HL-60/S4 (cell line): ENCODE results near the gene USF1.
"Not testable (repeated sequence)": the region's sequence is repeated elsewhere in the genome, so short reads cannot be mapped to it uniquely, and the experiment has no call there.

Source experiments
- in situ Hi-C: fragments of 300-500 bp; cut with MboI; formaldehyde crosslinking; loops from 2 replicates; pipeline ENCODE4 v1.14.3; 2022; ENCODE audit warnings: low sequenced_read_pairs

The USF1 gene

GRCh38 chr1:161021165-161021969, 24.4 kb downstream of the USF1 start:
- in situ Hi-C loops = no loop called here

DNA sequence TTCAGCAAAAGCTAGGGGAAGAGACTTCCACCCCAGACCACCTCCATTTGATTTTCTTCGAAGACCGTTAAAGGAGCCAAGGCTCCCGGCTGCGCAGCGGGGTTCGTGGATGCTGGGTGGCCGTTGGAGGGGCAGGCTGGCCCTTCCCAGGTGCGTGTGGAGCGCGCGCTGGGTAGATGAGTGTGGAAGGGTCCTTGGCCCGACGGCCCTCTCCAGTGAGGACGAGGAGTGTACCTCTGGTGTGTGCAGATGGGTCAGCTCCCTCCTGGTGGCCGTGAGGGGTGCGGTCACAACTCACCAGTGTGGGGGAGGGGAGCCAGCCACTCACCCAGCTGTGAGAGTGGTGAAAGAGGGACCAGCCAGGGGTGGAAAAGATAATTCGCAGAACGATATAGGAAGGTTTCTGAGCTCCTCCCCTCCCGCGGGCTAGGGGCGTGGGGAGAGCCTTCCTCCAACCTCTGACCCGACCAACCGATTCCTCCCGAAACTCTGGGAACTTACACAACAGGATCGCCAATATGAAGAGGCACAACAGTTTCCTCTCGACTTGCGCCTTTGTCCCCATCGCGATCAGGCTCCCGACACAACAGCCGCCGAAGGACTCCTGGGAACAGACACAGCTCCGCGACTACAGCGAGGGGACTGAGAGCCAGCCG, 25.1 kb downstream of the USF1 start, which contains the start of gene F11R:
TSS of gene F11R (minus strand) at position 644 of the 656 bp plus-strand sequence. CDS start at position 565, 79 bp downstream.
- in situ Hi-C loops = no loop called here

DNA sequence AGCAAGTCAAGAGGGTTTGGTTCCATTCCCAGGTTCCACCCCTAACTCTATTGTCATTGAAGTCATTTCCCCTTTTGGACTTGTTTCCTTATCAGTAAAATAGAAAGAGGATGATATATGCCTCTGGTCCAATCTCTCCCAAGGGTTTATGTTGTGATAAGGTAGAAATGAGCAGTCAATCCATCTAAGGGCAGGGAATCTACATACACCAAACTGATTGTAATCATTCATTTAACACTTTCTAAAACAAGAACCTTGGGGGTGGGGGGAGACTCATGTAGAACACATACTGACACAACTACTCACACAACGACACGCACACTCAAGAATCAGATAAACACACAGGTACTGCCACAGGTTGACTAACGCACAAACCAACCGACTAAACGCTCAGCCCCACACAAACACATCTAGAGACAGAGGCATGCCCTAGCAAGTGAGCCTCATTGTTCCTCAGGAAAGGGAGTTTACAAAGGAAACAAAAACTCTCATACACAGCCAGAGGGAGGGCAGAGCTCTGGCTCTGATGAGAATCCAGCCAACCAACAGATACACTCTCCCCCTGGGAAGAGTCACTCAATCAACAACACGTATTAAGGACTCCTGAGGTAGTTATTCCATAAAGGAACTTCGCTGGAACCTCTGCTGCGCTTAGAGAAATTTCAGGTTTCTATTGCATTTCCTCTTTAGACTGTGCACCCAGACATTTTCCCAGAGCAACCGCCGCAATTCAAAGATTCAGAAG, 25.9 kb downstream of the USF1 start:
- in situ Hi-C loops = no loop called here

GRCh38 chr1:161019111-161019660, 26.6 kb downstream of the USF1 start:
- in situ Hi-C loops = not testable (repeated sequence)

DNA sequence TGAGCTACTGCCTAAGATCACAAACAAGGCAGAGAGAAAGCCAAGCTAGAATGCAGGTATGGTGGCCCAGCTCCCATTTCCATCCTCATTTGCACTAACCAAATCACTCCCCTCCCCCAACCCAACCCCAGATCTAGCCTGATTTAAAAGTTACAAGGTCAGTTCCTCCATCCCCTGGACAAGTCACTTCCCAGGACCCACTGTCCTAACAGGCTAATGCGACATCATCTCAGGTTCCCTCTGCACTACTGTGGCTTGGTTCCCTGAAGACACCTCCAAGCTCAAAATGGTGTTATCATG, 27.2 kb downstream of the USF1 start:
- in situ Hi-C loops = no loop called here

DNA sequence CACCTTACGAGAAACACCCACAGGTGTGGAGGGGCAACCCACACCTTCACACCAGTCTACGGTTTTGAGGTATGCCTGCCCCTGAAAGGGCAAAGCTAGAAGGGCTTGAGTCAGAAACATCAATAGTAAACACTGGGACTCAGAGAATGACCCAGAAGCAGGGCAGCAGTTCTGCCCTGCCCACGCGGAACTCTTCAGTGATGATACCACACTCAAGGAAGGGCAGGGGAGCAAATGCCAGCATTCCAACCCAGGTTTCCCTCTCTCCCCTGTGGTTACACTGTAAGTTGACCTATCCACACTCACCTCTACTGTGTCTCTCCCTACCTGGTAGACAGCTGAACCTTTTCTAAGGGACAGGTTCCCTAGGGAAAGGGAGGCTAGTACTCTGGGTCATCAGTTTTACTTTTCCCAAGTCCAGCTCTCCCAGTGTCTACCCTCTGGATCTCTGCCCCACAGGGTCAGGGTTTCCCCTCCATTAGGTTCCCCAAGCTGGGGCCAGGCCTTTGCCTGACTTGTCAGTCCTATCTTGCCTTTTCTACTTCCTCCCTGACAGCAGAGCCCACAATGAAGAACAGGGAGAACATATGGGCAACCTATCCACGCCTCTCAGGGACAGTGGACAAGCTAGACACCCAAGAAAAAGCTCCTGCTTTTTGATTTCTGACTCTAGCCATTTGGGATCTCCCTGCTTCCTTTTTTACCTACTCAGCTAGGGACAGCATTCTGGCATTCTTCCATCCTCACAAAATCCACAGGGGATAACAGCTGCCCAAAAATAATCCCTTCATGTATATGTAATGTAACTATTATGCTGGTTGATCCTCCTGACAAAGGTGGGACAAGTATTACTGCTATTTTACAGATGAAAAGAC, 27.8 kb downstream of the USF1 start:
- in situ Hi-C loops = no loop called here

GRCh38 chr1:161017181-161017580, 28.6 kb downstream of the USF1 start:
- in situ Hi-C loops = not testable (repeated sequence)

- in situ Hi-C loops = not testable (repeated sequence)
Measured at GRCh38 chr1:161016683-161017082, 29.1 kb downstream of the USF1 start.

GRCh38 chr1:161013488-161014230, 32.1 kb downstream of the USF1 start:
- in situ Hi-C loops = no loop called here

DNA sequence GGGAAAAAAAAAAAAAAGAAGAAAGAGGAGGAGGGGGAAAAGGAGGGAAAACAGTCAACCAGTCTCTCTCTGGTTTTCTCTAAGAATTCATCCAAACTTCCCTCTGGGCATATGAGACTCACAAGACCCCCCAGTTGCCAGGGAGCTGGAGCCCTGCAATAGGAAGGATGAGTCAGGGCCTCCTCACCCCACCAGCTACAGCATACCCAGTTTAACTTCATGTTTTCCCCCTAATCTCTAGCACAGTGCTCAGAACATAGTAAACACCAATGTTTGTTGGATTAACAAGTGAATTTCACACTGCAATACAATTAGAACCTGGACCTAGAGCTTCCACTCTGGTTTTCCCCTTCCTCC, 32.7 kb downstream of the USF1 start:
- in situ Hi-C loops = no loop called here

- in situ Hi-C loops = no loop called here
Measured at GRCh38 chr1:161012420-161012819, 33.4 kb downstream of the USF1 start.

- in situ Hi-C loops = no loop called here
Measured at GRCh38 chr1:161009602-161010211, 36.1 kb downstream of the USF1 start.

DNA sequence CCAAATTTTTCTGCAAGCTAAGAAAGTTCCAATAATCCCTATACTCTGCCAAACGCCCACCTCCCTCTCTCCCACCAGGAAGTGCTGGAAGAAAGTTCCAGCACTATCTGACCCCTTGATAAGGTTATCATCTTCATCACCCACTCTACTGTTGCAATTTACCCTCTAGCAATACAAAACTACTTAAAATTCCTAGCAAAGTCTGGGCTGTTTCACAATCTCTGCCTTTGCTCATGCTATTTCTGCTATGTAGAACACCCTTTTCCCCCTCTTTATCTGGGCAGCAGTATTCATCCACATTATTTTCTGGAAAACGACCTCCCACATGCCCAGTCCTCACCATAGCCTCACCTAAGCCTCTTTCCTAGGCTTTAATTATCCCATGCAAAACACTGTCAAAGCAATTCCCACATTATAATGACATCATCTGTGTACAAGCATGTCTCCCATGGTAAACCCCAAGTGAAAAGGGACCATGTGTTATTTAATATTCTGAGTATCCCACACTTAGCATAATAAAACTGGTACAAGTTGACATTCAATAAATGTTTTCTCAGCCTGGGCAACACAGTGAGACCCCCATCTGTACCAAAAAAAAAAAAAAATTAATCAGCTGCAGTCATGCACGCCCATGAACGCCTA, 36.8 kb downstream of the USF1 start:
- in situ Hi-C loops = no loop called here

DNA sequence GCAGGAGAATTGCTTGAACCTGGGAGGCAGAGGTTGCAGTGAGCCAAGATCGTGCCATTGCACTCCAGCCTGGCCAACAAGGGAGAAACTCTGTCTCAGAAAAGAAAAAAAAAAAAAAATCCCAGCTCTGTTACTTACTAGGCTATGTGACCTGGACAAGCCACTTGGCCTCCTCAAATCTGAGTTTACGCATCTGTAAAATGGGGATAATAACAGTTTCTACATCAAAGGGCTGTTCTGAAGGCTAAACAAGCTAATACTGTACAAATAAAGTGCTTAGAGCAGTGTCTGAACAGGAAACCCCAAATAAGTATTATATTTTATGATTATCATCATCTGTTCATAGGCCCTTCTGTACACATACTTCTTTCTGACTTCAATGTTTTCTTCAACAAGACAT, 38.4 kb downstream of the USF1 start:
- in situ Hi-C loops = no loop called here

DNA sequence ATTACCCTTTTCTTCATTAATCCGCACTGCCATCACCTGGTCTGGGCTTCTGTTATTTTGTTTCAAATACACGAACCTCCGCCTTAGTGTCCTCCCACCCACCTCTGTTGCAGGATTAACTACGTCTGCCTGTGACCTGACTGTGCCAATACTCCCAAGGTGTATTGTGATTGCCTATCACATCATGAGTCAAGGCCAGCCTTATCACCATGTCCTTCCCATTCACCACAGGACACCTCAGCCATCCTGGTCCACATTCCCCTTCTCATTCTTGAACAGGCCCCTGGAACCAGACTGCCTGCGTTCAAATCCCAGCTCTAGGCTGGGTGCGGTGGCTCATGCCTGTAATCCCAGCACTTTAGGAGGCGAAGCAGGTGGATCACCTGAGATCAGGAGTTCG, 39.2 kb downstream of the USF1 start:
- in situ Hi-C loops = no loop called here

GRCh38 chr1:161001525-161001924, 44.3 kb downstream of the USF1 start:
- in situ Hi-C loops = no loop called here

- in situ Hi-C loops = no loop called here
Measured at GRCh38 chr1:161000736-161001480, 44.9 kb downstream of the USF1 start.

GRCh38 chr1:160999376-160999775, 46.4 kb downstream of the USF1 start:
- in situ Hi-C loops = loop anchor here (5.0 to 10.0 kb wide), 3 partner anchors 85 to 383 kb away; partner anchors contain the start of gene NECTIN4
